Measurements from ENCODE around the gene PCGF3.
"Not testable (repeated sequence)": the region's sequence is repeated elsewhere in the genome, so short reads cannot be mapped to it uniquely, and the experiment has no call there.

PCGF3 gene

DNA sequence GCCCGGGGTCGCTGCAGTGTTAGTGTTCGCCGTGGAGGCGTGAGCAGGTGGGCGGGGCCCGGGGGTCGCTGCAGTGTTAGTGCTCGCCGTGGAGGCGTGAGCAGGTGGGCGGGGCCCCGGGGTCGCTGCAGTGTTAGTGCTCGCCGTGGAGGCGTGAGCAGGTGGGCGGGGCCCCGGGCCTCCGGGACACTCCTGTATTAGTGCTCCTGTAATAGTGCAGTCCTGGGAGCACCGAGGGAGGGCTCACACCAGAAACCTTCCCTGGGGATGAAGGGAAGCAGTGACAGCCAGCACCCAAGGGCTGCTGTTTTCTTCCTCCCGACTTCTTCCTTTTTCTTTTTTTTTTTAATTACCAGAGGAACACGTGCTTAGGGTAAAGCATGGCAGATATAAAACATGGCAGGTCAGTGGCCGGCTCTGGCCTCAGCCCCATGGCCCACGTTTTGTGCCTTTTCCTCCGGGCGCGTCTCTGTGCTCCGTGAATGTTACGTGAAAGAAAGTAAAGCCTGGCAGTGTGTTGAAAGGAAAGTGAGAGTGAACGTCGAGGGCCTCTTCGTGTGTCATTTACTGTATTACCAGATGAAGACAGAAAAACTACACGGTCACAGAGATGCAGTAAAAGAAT, 42.0 kb downstream of the PCGF3 start:
- H3K9me3 ChIP-seq (ENCODE audit: control insufficient read depth, low read depth, low read length) = no peaks in the 10 kb centered on the region
- no peak overlapping the region for H3K27ac ChIP-seq (ENCODE audit: low read length)
- no peak overlapping the region for H3K9ac ChIP-seq (ENCODE audit: low read length)
- H3K4me3 ChIP-seq (ENCODE audit: low read length) = no peak overlapping the region
- H3K36me3 ChIP-seq (ENCODE audit: control insufficient read depth, low read depth, low read length) = peaks cover 12% of the 10 kb centered on the region
- no peaks in the 10 kb centered on the region for H3K27me3 ChIP-seq (ENCODE audit: control insufficient read depth, insufficient read depth, low read length)
- no peaks in the 10 kb centered on the region for H3K4me1 ChIP-seq (ENCODE audit: control insufficient read depth, low read depth, low read length)

- Histone ChIP-seq H3K27me3 (ENCODE audit: control insufficient read depth, insufficient read depth, low read length) (no peaks in the 10 kb centered on the region), H3K4me1 (ENCODE audit: control insufficient read depth, low read depth, low read length) (no peaks in the 10 kb centered on the region), H3K9ac (ENCODE audit: low read length) (no peak overlapping the region), H3K9me3 (ENCODE audit: control insufficient read depth, low read depth, low read length) (no peaks in the 10 kb centered on the region), H3K27ac (ENCODE audit: low read length) (no peak overlapping the region), H3K36me3 (ENCODE audit: control insufficient read depth, low read depth, low read length) (peaks cover 15% of the 10 kb centered on the region), H3K4me3 (ENCODE audit: low read length) (no peak overlapping the region)
Observed at GRCh38 chr4:748461-748860, 42.8 kb downstream of the PCGF3 start.

DNA sequence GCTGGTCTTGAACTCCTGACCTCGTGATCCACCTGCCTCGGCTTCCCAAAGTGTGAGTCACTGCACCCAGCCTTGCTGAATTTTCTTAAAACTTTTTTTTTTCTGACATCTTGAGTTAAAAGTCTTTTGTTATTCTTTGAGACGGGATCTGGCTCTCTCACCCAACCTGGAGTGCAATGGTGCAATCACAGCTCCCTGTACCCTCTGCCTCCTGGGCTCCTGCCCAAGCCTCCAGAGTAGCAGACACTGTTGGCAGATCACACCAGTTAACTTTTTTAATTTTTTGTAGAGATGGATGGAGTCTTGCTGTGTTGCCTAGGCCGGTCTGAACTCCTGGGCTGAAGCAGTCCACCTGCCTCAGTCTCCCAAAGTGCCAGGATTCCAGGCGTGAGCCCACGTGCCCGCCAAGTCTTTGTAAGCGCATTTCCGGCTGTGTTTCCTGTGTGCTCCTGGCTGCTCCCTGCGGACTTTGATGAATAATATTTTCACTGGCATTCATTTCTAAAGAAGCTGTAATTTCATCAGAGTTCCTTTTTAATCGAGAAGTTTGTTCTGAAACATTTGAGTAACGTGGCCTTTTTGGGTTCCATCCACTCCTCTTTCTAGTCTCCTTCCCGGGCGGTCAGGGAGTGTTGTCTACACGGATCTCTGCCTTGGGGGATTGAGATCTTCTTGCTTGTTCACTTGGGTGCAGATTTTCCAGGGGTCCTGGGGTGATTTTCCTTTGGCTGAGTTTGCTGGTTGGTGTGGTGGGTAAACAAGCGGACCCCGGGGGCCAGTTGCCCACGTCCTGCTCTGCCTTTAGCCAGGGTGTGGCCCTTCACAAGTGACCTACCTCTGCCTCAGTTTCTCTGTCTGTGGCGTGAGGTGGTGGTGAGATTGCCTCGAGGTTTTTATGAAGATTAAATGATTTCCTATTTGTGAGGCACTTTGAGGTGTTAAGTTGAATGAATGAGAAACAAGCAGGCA, 44.4 kb downstream of the PCGF3 start:
- Histone ChIP-seq H3K27ac (ENCODE audit: low read length) (no peak overlapping the region), H3K9me3 (ENCODE audit: control insufficient read depth, low read depth, low read length) (no peaks in the 10 kb centered on the region), H3K36me3 (ENCODE audit: control insufficient read depth, low read depth, low read length) (peaks cover 18% of the 10 kb centered on the region), H3K4me3 (ENCODE audit: low read length) (no peak overlapping the region), H3K27me3 (ENCODE audit: control insufficient read depth, insufficient read depth, low read length) (no peaks in the 10 kb centered on the region), H3K9ac (ENCODE audit: low read length) (no peak overlapping the region), H3K4me1 (ENCODE audit: control insufficient read depth, low read depth, low read length) (no peaks in the 10 kb centered on the region)

- H3K9me3 ChIP-seq (ENCODE audit: control insufficient read depth, low read depth, low read length) = no peaks in the 10 kb centered on the region
- no peak overlapping the region for H3K9ac ChIP-seq (ENCODE audit: low read length)
- no peaks in the 10 kb centered on the region for H3K4me1 ChIP-seq (ENCODE audit: control insufficient read depth, low read depth, low read length)
- no peaks in the 10 kb centered on the region for H3K27me3 ChIP-seq (ENCODE audit: control insufficient read depth, insufficient read depth, low read length)
- no peak overlapping the region for H3K27ac ChIP-seq (ENCODE audit: low read length)
- H3K4me3 ChIP-seq (ENCODE audit: low read length) = no peak overlapping the region
- H3K36me3 ChIP-seq (ENCODE audit: control insufficient read depth, low read depth, low read length) = peaks cover 22% of the 10 kb centered on the region
Observed at GRCh38 chr4:751676-752075, 46.0 kb downstream of the PCGF3 start.

DNA sequence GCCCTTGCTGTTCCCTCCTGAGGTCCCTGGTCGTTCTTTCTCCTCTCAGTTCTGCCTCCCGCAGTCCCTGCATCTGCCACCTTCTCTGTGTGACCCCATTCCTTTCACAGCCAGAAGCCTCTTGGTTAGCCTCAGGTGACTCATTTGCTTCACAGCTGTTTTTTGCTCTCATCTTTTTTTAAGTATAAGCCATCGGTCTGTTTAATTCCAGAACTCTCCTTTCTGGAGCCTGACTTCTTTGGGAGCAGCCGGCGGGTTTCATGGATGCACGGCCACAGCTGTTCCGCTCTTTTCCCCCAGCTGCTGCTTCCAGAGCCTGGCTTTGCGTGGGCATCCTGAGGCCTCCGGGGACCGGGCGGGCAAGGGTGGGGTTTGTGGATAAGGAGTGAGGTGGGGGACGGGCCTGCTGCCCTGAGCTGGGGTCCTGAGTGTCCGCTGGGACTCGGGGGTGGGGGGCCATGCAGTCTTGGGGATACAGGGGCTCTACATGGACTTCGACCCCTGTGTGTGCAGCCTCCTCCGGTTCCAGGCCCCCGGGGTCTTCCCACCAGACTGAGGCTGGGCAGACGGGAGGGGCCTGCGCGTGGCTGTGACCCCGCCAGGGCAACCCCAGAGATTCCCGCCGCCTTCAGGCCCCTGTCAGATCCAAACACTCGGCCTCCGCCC, 46.7 kb downstream of the PCGF3 start:
- Histone ChIP-seq H3K9me3 (ENCODE audit: control insufficient read depth, low read depth, low read length) (no peaks in the 10 kb centered on the region), H3K9ac (ENCODE audit: low read length) (no peak overlapping the region), H3K4me3 (ENCODE audit: low read length) (no peak overlapping the region), H3K27ac (ENCODE audit: low read length) (no peak overlapping the region), H3K4me1 (ENCODE audit: control insufficient read depth, low read depth, low read length) (no peaks in the 10 kb centered on the region), H3K27me3 (ENCODE audit: control insufficient read depth, insufficient read depth, low read length) (no peaks in the 10 kb centered on the region), H3K36me3 (ENCODE audit: control insufficient read depth, low read depth, low read length) (peaks cover 28% of the 10 kb centered on the region)

GRCh38 chr4:753186-753585, 47.6 kb downstream of the PCGF3 start:
- not testable (repeated sequence) for H3K9ac ChIP-seq (ENCODE audit: low read length); H3K4me1 ChIP-seq (ENCODE audit: control insufficient read depth, low read depth, low read length); H3K27ac ChIP-seq (ENCODE audit: low read length); H3K4me3 ChIP-seq (ENCODE audit: low read length); H3K9me3 ChIP-seq (ENCODE audit: control insufficient read depth, low read depth, low read length); H3K27me3 ChIP-seq (ENCODE audit: control insufficient read depth, insufficient read depth, low read length)
- peaks cover 28% of the 10 kb centered on the region for H3K36me3 ChIP-seq (ENCODE audit: control insufficient read depth, low read depth, low read length)

DNA sequence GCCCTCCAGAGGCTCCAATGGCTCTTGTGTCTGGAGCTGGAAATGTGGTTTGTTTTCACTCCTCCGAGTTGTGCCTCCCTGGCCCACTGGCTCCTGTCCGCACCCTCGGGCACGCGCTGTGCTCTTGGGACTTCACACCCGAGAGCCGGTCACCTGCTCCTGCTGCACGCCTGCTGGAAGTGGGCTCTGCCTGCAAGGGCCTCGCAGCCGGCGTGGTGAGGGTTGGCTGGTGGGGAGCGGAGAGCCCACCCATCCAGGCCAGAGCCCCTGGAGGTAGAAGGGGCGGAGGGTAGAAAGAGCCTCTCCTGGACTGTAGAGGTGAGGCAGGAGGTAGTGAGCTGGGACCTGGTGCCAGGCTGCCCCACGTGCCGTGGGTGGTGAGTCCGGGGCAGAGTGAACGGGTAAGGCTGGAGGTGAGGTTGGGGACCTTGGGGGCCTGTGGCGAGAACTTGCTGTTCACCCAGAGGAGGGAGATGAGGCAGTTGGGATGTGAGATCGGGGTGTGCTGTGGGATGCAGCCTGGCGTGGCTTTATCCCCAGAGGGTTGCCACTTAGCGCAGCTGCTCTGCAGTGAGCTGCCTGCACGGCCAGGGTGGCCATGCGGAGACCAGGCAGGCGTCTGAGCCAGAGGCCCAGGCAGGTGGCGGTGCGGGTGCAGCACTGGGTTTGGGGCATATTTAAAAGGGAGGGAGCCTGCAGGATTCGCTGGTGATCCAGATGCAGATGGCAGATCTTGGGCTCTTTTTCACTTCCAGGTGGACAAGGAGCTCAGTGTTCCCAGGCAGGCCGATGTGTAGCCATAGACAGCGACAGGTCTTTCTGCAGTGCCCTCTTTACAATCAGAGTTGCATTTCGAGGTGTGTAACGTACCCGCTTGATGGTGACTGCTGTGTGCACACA, 48.8 kb downstream of the PCGF3 start:
- H3K36me3 ChIP-seq (ENCODE audit: control insufficient read depth, low read depth, low read length) = peaks cover 26% of the 10 kb centered on the region
- H3K27me3 ChIP-seq (ENCODE audit: control insufficient read depth, insufficient read depth, low read length) = no peaks in the 10 kb centered on the region

DNA sequence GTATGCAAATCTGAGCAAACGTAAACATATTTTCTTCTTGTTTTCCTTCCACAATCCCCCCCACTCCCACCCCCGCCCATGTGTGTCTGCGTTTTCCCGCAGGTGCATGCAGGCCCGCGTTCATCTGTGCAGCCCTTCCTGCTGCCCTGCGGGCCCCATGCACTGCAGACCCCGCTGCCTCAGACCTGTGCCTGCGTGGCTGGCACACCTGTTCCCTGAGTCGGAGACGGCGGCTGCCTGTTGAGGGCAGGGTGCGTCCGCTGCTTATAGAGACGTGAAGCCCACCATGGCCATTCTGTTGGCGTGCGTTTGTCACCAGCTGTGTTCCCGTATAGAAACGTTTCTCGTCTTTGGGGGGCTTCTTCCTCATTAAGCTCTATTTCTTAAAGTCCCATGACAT, 51.5 kb downstream of the PCGF3 start:
- Histone ChIP-seq H3K9ac (ENCODE audit: low read length) (no peak overlapping the region), H3K27ac (ENCODE audit: low read length) (no peak overlapping the region), H3K4me3 (ENCODE audit: low read length) (no peak overlapping the region), H3K4me1 (ENCODE audit: control insufficient read depth, low read depth, low read length) (no peaks in the 10 kb centered on the region), H3K27me3 (ENCODE audit: control insufficient read depth, insufficient read depth, low read length) (no peaks in the 10 kb centered on the region), H3K36me3 (ENCODE audit: control insufficient read depth, low read depth, low read length) (peaks cover 35% of the 10 kb centered on the region), H3K9me3 (ENCODE audit: control insufficient read depth, low read depth, low read length) (no peaks in the 10 kb centered on the region)

More for the DNA sequence above, 48.8 kb downstream of the PCGF3 start:
- no peak overlapping the region for H3K9ac ChIP-seq (ENCODE audit: low read length)
- H3K4me3 ChIP-seq (ENCODE audit: low read length) = no peak overlapping the region
- no peaks in the 10 kb centered on the region for H3K9me3 ChIP-seq (ENCODE audit: control insufficient read depth, low read depth, low read length)
- no peaks in the 10 kb centered on the region for H3K4me1 ChIP-seq (ENCODE audit: control insufficient read depth, low read depth, low read length)
- H3K27ac ChIP-seq (ENCODE audit: low read length) = no peak overlapping the region

DNA sequence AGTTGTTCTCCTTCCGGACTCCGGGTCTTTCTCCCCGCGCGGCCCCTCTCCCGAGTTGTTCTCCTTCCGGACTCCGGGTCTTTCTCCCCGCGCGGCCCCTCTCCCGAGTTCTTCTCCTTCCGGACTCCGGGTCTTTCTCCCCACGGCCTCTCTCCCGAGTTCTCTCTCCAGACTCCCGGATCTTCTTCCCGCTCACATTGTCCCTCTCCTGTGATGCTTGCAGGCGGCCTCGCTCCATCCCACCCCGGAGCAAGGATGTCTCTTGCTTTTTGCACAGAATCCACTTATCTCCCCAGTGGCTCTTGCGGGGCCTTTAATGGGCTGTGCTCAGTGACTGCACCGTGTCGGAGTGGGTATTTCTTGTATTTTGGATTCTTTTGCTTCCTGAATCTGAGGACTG, 54.2 kb downstream of the PCGF3 start:
- H3K4me1 ChIP-seq (ENCODE audit: control insufficient read depth, low read depth, low read length); H3K9ac ChIP-seq (ENCODE audit: low read length); H3K27ac ChIP-seq (ENCODE audit: low read length); H3K27me3 ChIP-seq (ENCODE audit: control insufficient read depth, insufficient read depth, low read length); H3K9me3 ChIP-seq (ENCODE audit: control insufficient read depth, low read depth, low read length); H3K4me3 ChIP-seq (ENCODE audit: low read length): not testable (repeated sequence)
- H3K36me3 ChIP-seq (ENCODE audit: control insufficient read depth, low read depth, low read length) = peaks cover 43% of the 10 kb centered on the region

- Histone ChIP-seq H3K27me3 (ENCODE audit: control insufficient read depth, insufficient read depth, low read length) (no peaks in the 10 kb centered on the region), H3K36me3 (ENCODE audit: control insufficient read depth, low read depth, low read length) (peaks cover 41% of the 10 kb centered on the region), H3K4me3 (ENCODE audit: low read length) (no peak overlapping the region), H3K4me1 (ENCODE audit: control insufficient read depth, low read depth, low read length) (no peaks in the 10 kb centered on the region), H3K27ac (ENCODE audit: low read length) (no peak overlapping the region), H3K9ac (ENCODE audit: low read length) (no peak overlapping the region), H3K9me3 (ENCODE audit: control insufficient read depth, low read depth, low read length) (no peaks in the 10 kb centered on the region)
Observed at GRCh38 chr4:760616-761015, 55.0 kb downstream of the PCGF3 start.

- Histone ChIP-seq H3K4me3 (ENCODE audit: low read length) (no peak overlapping the region), H3K9ac (ENCODE audit: low read length) (no peak overlapping the region), H3K36me3 (ENCODE audit: control insufficient read depth, low read depth, low read length) (peaks cover 41% of the 10 kb centered on the region), H3K4me1 (ENCODE audit: control insufficient read depth, low read depth, low read length) (no peaks in the 10 kb centered on the region), H3K9me3 (ENCODE audit: control insufficient read depth, low read depth, low read length) (no peaks in the 10 kb centered on the region), H3K27me3 (ENCODE audit: control insufficient read depth, insufficient read depth, low read length) (no peaks in the 10 kb centered on the region), H3K27ac (ENCODE audit: low read length) (no peak overlapping the region)
Observed at GRCh38 chr4:761086-761485, 55.5 kb downstream of the PCGF3 start.
